ENCODE measurements around the gene PHPT1. TPM values are rescaled to one million over a fixed set of nuclear protein-coding genes. Genes with fewer than 3 reads are reported as not detected.

Gene PHPT1
- total RNA-seq, 2 donors from 2014 or later = 137 to 176 TPM

DNA sequence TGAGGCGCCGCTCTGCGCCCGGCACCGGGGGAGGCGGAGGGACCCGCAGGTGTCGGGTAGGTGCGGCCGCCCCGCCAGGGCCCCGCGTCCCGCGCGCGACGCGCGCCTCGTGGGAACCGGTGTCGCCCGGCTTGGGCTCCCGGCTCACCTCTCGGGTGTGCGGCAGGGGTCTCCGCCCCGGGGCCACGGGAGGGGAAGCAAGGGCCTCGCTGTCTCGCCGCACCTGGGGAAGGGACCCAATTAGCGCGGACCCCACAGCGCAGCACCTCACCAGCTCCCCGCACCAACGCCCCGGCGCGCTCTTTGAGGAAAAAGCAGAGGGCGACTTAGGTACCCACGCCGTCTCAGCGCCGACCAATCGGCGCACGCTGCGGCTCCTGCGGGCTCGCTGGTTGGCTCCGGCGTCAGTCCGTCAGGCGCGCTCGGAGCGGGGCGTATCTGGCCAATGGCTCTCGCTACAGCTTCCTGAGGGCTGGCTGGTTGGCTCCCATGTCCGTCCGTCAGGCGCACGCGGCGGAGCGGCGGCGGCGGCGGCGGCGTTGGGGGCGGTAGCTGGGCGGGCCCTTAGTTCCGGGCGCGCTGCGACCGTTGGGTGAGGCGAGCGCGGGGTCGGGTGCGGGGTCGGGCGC lies 36.9 kb downstream of the PHPT1 start, which contains the start of gene TRAF2:
Gene TRAF2, plus strand, starts transcription at position 567 of the 629 bp plus-strand sequence. CDS start 12,225 bp downstream, outside the sequence.
- H3K4me3 ChIP-seq = peak within 1 kb of the TSS; percentile 99
- DNase-seq = peak; percentile 98
- H3K27me3 ChIP-seq = no peaks in the 10 kb centered on the region
- H3K4me1 ChIP-seq = peaks cover 9% of the 10 kb centered on the region
- intact Hi-C loops (cut with DNase I) = loop anchor here (10.0 kb wide), 1 partner anchor 49 kb away; no protein-coding TSS in a partner anchor
- TF ChIP-seq, protein P1, sequence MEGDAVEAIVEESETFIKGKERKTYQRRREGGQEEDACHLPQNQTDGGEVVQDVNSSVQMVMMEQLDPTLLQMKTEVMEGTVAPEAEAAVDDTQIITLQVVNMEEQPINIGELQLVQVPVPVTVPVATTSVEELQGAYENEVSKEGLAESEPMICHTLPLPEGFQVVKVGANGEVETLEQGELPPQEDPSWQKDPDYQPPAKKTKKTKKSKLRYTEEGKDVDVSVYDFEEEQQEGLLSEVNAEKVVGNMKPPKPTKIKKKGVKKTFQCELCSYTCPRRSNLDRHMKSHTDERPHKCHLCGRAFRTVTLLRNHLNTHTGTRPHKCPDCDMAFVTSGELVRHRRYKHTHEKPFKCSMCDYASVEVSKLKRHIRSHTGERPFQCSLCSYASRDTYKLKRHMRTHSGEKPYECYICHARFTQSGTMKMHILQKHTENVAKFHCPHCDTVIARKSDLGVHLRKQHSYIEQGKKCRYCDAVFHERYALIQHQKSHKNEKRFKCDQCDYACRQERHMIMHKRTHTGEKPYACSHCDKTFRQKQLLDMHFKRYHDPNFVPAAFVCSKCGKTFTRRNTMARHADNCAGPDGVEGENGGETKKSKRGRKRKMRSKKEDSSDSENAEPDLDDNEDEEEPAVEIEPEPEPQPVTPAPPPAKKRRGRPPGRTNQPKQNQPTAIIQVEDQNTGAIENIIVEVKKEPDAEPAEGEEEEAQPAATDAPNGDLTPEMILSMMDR (IDR thresholded peaks at IDR 0.05) = no peak
- H3K9ac ChIP-seq (ENCODE audit: low read depth in 2 of 2, low read length in 2 of 2) = peak within 1 kb of the TSS; percentile 74 to 97
- H3K27ac ChIP-seq = peak within 1 kb of the TSS; percentile 96
- no peaks in the 10 kb centered on the region for H3K36me3 ChIP-seq
- H3K9me3 ChIP-seq = no peaks in the 10 kb centered on the region

DNA sequence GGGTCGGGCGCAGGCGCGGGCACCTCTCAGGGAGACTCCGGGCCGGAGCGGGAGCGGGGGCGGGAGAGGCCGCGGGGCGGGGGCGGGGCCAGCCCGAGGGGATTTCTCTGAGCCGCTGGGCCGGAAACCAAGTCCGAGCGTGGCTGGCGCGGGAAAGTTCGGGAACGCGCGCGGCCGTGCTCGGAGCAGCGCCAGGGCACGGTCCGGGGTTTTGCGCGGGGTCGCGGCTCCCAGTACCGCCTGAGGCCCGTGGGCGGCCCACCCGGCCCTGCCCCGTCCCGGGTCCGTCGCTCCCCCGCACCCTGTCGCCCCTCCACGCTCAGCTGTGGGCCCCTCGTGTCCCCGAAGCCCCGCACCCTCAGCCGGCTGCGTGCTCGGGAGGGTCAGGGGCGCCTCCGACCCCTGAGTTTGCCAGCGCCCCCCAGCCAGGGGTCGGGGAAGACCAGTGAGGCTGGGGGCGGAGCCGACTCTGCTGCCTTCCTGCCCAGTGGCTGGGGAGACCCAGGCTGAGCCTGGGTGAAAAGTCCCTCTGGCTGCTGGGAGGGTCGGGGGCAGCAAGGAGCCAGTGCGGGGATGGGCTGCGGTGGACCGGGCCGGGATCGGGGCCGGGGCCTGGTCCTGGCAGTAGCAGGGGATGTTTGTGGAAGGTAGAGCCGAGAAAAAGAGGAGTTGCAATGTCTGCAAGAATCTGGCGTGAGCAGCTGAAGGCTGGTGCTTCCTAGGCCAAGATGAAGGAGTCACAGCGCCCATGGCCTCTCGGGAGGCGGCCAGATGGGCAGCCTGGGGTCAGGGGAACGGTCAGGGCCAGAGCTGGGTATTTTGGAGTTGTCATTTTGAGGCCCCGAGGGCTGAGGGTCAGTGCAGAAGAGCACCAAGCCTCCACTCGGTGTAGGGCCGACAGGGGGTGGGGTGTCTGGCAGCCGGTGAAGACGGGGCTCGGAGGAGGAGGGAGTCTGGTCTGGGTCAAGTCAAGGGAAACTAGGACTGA lies 37.7 kb downstream of the PHPT1 start:
- no peaks in the 10 kb centered on the region for H3K9me3 ChIP-seq
- peak overlapping the region; percentile 74 to 97 for H3K9ac ChIP-seq (ENCODE audit: low read depth in 2 of 2, low read length in 2 of 2)
- H3K36me3 ChIP-seq = no peaks in the 10 kb centered on the region
- TF ChIP-seq, protein P1 (IDR thresholded peaks at IDR 0.05) = no peak
- no peak for DNase-seq
- intact Hi-C loops (cut with DNase I) = loop anchor here (10.0 kb wide), 1 partner anchor 48 kb away; no protein-coding TSS in a partner anchor
- H3K27ac ChIP-seq = peak overlapping the region; percentile 96
- peaks cover 9% of the 10 kb centered on the region for H3K4me1 ChIP-seq
- H3K4me3 ChIP-seq = peak overlapping the region; percentile 99
- no peaks in the 10 kb centered on the region for H3K27me3 ChIP-seq

GRCh38 chr9:136888454-136888853 lies 39.2 kb downstream of the PHPT1 start:
- TF ChIP-seq, protein P1 (IDR thresholded peaks at IDR 0.05) = no peak
- H3K9ac ChIP-seq (ENCODE audit: low read depth in 2 of 2, low read length in 2 of 2) = no peak overlapping the region

DNA sequence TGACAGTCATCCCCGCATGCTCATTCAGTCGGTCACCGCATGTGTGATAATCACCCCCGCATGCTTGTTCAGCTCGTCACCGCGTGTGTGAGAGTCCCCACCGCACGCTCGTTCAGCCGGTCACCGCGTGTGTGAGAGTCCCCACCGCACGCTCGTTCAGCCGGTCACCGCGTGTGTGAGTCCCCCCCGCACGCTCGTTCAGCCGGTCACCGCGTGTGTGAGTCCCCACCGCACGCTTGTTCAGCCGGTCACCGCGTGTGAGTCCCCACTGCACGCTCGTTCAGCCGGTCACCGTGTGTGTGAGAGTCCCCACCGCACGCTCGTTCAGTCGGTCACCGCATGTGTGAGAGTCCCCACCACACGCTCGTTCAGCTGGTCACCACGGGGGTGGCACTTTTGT lies 40.6 kb downstream of the PHPT1 start:
- intact Hi-C loops (cut with DNase I) = loop anchor here (10.0 kb wide), 1 partner anchor 45 kb away; no protein-coding TSS in a partner anchor
- Histone ChIP-seq H3K36me3 (no peaks in the 10 kb centered on the region), H3K27me3 (no peaks in the 10 kb centered on the region), H3K9ac (ENCODE audit: low read depth in 2 of 2, low read length in 2 of 2) (no peak overlapping the region), H3K9me3 (no peaks in the 10 kb centered on the region), H3K4me3 (no peak overlapping the region), H3K27ac (no peak overlapping the region), H3K4me1 (peaks cover 4% of the 10 kb centered on the region)
- no peak for DNase-seq
- TF ChIP-seq, protein P1 (IDR thresholded peaks at IDR 0.05) = no peak

More at GRCh38 chr9:136888454-136888853, 39.2 kb downstream of the PHPT1 start:
- H3K27ac ChIP-seq = no peak overlapping the region
- no peaks in the 10 kb centered on the region for H3K36me3 ChIP-seq
- no peak overlapping the region for H3K4me3 ChIP-seq
- intact Hi-C loops (cut with DNase I) = loop anchor here (10.0 kb wide), 1 partner anchor 46 kb away; no protein-coding TSS in a partner anchor
- no peaks in the 10 kb centered on the region for H3K27me3 ChIP-seq
- DNase-seq = no peak
- H3K4me1 ChIP-seq = peaks cover 4% of the 10 kb centered on the region
- H3K9me3 ChIP-seq = no peaks in the 10 kb centered on the region

DNA sequence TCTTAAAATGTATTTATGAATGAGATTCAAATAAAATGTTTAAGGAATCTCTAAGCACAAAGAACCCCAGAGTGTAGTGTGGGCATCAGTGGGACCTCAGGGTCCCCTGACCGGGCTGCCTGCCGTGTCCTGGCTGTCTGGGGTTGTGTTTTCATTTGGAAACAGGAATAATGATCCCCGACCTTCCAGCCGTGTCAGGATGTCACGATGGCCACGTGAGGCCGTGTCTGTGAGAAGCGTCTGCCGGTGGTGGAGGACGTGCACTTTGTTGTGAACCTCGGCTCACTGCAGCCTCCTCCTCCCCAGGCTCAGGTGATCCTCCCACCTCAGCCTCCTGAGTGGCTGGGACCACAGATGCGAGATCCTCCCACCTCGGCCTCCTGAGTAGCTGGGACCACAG lies 41.5 kb downstream of the PHPT1 start:
- intact Hi-C loops (cut with DNase I) = no loop called here
- DNase-seq = no peak
- no peak overlapping the region for H3K9ac ChIP-seq (ENCODE audit: low read depth in 2 of 2, low read length in 2 of 2)
- H3K27ac ChIP-seq = no peak overlapping the region
- H3K4me1 ChIP-seq = no peaks in the 10 kb centered on the region
- TF ChIP-seq, protein P1 (IDR thresholded peaks at IDR 0.05) = no peak
- H3K27me3 ChIP-seq = no peaks in the 10 kb centered on the region
- H3K9me3 ChIP-seq = no peaks in the 10 kb centered on the region
- H3K4me3 ChIP-seq = no peak overlapping the region
- H3K36me3 ChIP-seq = no peaks in the 10 kb centered on the region

Data from colonic mucosa (tissue), 4 donors.